GM18870 (cell line): Measurements from ENCODE around the gene HIGD2A.

Experiments used
- ATAC-seq: cut with Tn5 transposase; IDR thresholded peaks from one replicate; pipeline ENCODE4 v1.9.1; 2021; ENCODE audit warnings: moderate library complexity; ENCODE audit not compliant: unreplicated experiment

Gene HIGD2A

GRCh38 chr5:176388444-176389134, at the start of gene HIGD2A, which contains the start of gene NOP16:
Gene HIGD2A (plus strand): TSS chr5:176388751. CDS start chr5:176388820, 69 bp downstream.
Gene NOP16 (minus strand): TSS chr5:176388598. CDS start chr5:176388539, 59 bp downstream.
- peak; percentile 83 for ATAC-seq

- ATAC-seq = no peak
Observed at GRCh38 chr5:176339304-176339703, 49.2 kb upstream of the HIGD2A start.

DNA sequence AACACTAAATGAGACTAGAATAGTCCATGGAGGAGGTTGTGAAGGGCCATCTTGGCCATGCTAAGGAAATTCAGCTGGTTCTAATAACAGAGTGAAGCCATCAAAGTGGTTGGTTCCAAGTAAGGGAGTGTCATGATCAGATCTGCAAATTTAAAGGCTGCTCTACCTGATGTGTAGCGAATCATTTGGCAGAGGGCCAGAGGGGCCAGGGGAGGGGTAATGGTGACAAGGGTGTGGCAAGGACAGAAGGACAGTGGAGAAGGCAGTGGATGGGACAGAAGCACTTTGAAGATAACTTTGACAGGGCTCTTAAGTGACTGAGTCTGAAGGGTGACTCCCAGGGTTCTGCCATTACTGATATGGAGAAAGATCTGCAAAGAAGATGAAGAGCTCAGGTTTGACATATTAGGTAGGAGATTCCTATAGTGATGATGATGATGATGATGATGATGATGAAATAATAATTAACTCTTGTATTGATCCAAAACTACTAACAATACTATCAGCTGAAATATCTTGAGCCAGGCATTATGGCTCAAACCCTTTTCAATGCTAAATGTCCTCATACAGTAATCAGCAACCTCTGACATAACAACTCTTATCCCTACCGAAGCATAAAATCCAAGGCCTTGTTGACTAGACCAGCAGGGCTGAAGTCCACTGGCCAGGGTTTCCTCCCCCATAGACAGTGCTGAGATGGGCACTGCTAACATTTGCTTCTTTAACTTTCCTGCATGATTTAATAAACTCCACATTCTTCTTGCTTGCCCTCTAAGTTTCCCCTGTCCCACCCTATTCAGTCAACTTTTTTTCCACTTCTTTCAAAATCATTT, 47.0 kb upstream of the HIGD2A start:
- no peak for ATAC-seq

DNA sequence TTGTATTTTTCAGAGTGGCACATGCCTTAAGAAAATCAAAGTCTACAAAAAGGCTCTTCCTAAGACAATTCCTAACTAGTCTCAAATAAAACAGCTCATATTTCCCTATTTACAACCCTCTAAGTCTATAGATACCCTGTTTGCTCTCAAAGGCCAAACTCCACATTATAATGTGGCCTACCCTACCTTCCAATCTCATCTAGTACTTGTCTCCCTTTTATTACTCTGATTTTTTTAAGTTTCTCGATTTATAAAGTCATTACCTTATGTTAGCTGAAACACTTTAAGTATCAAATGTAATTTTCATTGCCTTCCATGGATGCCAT, 46.4 kb upstream of the HIGD2A start:
- ATAC-seq = no peak

DNA sequence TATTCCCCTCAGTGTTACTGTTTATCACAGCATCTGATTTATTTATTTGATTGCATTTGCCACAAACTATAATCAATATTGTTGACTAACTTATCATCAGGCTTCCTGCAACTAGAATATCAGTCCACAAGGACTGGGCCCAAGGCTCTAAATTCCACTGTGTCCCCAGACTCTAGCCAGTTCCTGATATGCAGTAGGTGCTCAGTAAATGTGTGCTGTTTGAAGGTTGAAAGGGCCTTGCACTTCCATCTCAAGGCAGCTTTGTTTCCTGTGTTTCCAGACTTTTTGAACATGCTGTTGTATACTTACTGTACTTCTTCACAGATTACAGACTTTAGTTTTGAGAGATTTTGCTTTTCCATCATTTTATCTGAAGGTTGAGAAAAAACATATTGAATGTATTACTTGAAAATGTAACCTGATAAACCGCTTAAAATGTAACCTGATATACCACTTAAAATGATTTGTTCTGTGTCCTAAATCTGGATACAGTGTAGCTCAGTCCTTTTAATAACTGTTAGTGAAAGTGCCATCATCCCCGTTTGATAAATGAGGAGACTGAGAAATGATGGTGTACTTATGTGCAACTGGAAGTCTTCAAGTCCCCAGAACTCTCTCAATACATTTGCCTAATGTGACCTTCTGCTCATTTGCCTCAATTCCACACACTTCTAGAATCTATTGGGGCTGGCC, 45.6 kb upstream of the HIGD2A start:
- no peak for ATAC-seq

DNA sequence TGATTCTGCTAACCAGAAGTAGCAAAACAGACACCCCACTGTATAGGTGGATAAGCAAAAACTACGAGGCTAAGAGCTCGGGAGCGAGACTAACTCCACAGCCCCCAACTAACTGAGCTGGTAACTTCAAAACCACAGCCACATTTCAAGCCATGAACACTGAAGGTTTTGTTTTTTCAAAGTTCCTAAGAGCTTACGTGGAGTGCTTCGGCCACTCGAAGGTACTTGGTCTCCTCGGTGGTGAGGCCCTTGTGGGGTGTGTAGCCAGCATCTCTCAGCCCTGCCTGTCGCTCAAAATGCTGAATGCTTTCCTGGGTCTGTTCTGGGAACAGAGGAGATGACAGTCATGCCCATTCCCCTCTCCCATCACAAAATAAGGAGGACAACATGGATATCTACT, 38.1 kb upstream of the HIGD2A start:
- ATAC-seq = no peak

DNA sequence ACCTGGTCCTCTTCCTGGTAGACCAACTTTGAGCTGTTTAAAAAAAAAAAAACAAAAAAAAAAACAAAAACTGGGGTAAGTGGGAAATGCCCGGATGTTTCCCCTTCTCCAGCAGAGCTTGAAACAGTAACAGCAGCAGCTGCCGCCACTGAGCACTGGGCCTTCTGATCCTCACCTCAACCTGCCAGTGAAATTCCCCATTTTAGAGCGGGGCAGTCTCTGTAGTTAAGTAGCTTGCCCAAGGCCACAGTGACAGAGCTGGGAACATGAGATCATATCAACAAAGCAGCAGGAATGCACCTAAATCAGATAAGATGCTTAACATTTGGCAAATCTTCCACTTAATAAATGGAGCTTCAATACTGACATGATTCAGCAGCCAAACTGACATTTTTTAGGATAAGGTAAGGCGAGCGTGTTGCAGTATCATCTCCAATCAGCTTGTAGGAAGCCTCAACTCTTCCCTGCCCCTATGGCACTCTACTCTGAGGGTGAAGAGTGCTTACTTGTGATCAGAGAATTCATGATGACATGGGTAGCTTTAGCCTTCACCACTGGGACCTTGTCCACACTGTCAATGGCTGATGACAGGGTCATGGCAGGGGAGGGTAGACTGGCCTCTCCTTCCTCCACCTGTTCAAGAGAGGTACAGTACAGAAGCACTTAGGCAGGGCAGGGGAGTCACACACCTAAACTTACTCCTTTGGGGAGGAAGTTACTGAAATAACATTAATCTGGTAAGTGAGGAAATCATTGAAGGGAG, 36.3 kb upstream of the HIGD2A start:
- no peak for ATAC-seq

DNA sequence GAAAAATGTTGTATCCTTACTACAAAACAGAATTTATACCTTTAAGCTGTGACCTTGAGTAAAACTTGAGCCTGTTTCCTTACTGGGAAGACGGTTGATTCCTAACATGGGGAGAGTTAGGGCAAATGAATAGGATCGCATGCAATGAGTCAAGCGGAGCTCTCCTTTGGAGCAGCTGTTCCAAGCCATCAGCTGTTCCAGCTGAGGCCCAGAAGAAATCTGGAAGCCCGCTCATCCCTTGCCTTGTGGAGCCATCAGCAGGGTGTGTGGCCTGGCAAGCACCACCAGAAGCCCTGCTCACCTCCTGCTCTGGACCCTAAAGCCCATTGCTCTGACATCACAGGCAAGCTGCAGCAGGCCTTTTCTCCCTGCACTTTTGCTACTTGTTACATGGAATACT, 35.0 kb upstream of the HIGD2A start:
- ATAC-seq = no peak

DNA sequence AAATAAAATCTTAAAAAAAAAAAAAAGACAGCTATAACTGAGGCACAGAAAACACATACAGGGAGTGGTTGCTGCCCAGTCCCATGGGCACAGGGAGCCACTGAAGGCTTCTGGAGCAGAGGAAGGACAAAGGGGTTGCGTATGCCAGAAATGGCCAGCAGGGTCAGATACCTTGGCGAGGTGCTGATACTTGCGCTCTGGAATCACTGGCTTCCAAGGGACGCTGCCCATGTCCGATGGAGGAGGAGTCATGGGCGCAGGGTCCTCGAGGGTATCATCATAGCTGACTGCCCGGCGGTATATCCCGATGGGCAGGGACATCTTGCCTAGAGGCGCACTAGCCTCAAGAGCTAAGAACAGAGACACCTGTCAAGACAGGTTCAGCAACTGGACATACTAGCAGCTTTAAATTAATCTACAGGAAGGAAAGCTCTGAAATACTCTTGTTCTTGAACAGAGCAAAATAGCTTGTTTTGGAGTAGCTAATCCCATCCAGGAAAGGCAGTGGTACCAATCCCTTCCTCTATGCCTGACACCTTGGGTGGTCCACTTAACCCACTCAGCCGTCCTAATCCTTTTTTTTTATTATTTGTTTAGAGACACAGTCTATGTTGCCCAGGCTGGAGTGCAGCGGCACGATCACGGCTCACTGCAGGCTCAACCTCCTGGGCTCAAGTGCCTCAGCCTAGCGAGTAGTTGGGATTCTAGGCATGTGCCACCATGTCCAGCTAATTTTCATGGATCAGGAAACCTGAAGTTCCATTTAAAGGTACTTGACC, 33.0 kb upstream of the HIGD2A start:
- no peak for ATAC-seq

DNA sequence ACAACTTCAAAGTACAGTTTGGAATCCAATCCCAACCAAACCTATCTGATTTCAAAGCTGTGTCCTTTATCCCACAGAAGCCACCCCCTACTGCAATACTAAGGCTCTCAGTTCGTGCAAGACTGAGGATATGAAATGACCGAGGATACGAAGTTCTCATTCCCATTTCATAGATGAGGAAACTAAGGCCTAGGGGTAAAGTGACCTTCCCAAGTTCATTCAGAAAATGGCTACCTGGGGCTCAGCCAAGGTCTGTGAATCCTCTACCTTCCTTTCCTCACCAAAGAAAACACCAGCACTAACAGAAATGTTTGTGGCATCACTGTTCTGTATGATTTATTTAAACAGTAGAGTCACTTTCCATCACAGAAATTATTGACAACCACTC, 32.4 kb upstream of the HIGD2A start:
- ATAC-seq = no peak

- ATAC-seq = no peak
Observed at GRCh38 chr5:176359658-176360057, 28.9 kb upstream of the HIGD2A start.

DNA sequence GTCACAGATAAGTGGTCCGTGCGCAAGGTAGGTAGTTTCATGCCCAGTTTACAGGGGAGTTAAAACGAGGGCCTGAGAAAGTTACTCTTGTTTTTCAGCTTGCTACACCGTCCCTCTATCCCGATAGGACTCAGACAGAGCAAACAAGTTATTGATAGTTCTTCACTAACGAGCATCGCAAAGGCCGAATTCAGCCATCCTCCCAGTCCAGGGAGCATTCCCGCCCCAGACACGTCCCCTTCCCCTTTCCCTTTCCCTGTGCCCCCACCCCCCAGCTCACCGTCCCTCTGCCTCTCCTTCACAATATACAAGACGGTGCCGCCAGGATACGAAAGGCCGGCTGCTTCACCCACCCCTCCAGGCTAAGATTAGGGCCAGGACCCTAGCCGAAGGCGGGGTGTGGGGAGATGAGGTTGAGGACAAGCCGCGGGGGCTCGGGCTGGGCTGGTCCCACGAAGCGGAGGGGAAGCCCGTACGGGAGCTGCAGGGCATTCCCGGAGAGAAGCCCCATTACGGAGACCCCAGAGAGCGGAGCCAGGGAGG, 27.6 kb upstream of the HIGD2A start:
- no peak for ATAC-seq

- ATAC-seq = peak; percentile 82
Observed at GRCh38 chr5:176361437-176362232, 26.9 kb upstream of the HIGD2A start, which contains the start of gene KIAA1191. Gene KIAA1191 (minus strand): TSS chr5:176361764. CDS start chr5:176359508, 2,256 bp downstream.

GRCh38 chr5:176362233-176362490, 26.4 kb upstream of the HIGD2A start:
- no peak for ATAC-seq

GRCh38 chr5:176364765-176365350, 23.7 kb upstream of the HIGD2A start:
- no peak for ATAC-seq

DNA sequence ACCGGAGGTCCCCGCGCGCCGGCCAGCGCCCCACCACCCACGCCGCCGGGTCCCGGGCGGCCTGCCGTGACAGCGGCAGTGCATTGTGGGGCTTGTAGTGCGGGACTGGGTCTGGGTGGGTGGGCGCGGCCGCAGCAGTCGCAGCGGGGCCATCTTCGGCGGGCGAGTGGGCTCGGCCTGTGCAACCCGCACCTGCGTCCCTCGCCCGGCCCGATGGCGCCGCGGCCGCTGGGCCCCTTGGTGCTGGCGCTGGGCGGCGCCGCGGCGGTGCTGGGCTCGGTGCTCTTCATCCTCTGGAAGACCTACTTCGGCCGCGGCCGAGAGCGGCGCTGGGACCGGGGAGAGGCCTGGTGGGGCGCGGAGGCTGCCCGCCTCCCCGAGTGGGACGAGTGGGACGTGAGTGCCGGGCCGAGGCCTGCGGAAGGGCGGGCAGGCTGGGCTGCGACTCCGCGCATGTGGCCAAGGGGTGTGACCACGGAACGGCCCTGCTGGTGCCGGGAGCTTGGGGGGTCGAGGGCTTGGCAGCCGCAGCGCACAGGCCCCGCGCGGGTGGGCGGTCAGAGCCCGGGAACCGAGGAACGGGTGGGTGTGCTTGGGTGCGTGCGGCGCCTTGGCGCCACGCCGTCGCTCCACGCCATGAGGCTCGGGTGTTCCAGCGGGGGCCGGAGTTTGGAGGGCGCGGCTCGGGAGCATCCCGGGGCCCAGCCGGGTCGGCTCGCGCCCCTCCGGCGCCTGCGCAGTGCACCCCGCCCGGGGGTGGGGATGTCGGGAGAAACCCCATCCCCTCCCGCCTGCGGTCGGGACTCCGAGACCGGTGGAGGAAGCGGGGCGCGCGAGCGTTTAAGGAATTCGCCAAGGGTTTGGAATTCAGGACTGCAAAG, 23.0 kb upstream of the HIGD2A start, which contains the start of gene ARL10:
Gene ARL10 (plus strand): TSS at position 137 of the 881 bp plus-strand sequence. CDS start 77 bp downstream, at position 214.
- ATAC-seq = no peak

DNA sequence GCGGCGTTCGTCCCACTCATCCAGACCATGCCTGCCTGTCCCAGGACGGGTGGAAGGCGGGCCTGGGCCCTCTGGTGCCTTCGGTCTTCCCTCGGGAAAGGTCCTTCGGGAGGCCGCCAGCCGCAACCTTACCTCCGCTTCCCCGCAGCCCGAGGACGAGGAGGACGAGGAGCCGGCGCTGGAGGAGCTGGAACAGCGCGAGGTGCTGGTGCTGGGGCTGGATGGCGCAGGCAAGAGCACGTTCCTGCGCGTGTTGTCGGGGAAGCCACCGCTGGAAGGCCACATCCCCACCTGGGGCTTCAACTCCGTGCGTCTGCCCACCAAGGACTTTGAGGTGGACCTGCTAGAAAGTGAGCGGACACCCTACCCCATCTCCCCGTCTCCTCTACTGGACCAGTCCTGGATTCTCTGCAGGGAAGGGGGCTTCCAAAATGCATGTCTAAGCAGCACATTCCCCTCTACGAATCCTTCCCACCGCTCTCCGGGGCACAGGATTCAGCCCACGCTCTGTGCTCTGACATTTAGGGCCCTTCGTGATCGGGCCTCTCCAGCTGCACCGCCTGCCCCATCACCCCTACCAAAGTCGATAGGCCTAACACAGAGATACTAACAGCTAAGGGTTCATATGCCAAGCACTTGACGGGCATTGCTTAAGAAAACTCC, 22.2 kb upstream of the HIGD2A start:
- ATAC-seq = no peak
